ENCODE data around the gene PNPLA6. TPM values are rescaled to one million over a fixed set of nuclear protein-coding genes. Genes with fewer than 3 reads are reported as not detected.
A peak's percentile ranks its signal among the peaks of the same experiment; 100 is the strongest.

Gene PNPLA6
- total and polyA plus RNA-seq, 2 of the 13 experiments (the other 11 are each of a cell fraction or from before 2014, with no cell fraction given): 24.9 to 28.2 TPM

DNA sequence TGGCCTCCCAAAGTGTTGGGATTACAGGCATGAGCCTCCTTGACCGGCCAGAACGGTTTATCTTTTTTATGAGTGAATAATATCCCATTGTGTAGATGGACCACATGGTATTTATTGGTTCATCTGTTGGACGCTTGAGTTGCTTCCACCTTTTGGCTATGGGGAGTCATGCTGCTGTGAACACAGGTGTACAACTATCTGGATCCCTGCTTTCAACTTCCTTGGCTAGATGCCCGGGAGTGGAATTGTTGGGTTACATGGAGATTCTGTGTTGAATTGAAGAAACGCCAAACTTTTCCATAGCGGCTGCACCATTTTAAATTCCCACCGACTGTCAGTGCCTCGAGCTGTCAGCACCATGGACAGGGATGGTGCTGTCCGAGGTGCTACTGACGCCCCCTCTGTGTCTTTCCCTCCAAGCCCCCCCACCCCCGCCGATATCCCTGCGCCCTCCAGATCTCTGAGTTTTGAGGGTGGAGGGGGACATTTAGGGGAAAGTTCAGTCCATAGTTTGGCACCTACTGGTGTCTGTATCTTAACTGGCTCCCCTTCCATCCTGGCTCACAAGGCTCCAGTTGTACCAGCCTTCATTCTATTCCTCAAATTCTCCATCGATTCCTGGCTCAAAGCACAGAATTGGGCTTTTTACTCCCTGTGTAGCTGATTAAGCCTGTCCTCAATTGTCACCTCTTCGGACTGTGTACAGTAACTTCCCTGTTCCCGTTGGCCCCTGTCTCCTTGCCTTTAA, 27.3 kb downstream of the PNPLA6 start (continued):
- TF ChIP-seq, protein P1, sequence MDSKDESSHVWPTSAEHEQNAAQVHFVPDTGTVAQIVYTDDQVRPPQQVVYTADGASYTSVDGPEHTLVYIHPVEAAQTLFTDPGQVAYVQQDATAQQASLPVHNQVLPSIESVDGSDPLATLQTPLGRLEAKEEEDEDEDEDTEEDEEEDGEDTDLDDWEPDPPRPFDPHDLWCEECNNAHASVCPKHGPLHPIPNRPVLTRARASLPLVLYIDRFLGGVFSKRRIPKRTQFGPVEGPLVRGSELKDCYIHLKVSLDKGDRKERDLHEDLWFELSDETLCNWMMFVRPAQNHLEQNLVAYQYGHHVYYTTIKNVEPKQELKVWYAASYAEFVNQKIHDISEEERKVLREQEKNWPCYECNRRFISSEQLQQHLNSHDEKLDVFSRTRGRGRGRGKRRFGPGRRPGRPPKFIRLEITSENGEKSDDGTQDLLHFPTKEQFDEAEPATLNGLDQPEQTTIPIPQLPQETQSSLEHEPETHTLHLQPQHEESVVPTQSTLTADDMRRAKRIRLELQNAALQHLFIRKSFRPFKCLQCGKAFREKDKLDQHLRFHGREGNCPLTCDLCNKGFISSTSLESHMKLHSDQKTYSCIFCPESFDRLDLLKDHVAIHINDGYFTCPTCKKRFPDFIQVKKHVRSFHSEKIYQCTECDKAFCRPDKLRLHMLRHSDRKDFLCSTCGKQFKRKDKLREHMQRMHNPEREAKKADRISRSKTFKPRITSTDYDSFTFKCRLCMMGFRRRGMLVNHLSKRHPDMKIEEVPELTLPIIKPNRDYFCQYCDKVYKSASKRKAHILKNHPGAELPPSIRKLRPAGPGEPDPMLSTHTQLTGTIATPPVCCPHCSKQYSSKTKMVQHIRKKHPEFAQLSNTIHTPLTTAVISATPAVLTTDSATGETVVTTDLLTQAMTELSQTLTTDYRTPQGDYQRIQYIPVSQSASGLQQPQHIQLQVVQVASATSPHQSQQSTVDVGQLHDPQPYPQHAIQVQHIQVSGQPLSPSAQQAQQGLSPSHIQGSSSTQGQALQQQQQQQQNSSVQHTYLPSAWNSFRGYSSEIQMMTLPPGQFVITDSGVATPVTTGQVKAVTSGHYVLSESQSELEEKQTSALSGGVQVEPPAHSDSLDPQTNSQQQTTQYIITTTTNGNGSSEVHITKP (CRISPR knock-in tag; IDR thresholded peaks at IDR 0.05; ENCODE audit: low read depth): peak; percentile 91
- TF ChIP-seq RAD21 (CRISPR knock-in tag; IDR thresholded peaks at IDR 0.05): no peak
- peak; percentile 95; the same call in 1 of the 2 replicates for TF ChIP-seq TOE1 (CRISPR knock-in tag; IDR thresholded peaks at IDR 0.05)
- TF ChIP-seq, protein P2, sequence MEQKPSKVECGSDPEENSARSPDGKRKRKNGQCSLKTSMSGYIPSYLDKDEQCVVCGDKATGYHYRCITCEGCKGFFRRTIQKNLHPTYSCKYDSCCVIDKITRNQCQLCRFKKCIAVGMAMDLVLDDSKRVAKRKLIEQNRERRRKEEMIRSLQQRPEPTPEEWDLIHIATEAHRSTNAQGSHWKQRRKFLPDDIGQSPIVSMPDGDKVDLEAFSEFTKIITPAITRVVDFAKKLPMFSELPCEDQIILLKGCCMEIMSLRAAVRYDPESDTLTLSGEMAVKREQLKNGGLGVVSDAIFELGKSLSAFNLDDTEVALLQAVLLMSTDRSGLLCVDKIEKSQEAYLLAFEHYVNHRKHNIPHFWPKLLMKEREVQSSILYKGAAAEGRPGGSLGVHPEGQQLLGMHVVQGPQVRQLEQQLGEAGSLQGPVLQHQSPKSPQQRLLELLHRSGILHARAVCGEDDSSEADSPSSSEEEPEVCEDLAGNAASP (CRISPR knock-in tag; IDR thresholded peaks at IDR 0.05; ENCODE audit: borderline replicate concordance): peak; percentile 94
- TF ChIP-seq NFIB (CRISPR knock-in tag; IDR thresholded peaks at IDR 0.05; ENCODE audit: borderline replicate concordance): no peak
- peak; percentile 70; the same call in 1 of the 2 replicates for TF ChIP-seq NCOA1 (CRISPR knock-in tag; IDR thresholded peaks at IDR 0.05)
- TF ChIP-seq, protein P3, sequence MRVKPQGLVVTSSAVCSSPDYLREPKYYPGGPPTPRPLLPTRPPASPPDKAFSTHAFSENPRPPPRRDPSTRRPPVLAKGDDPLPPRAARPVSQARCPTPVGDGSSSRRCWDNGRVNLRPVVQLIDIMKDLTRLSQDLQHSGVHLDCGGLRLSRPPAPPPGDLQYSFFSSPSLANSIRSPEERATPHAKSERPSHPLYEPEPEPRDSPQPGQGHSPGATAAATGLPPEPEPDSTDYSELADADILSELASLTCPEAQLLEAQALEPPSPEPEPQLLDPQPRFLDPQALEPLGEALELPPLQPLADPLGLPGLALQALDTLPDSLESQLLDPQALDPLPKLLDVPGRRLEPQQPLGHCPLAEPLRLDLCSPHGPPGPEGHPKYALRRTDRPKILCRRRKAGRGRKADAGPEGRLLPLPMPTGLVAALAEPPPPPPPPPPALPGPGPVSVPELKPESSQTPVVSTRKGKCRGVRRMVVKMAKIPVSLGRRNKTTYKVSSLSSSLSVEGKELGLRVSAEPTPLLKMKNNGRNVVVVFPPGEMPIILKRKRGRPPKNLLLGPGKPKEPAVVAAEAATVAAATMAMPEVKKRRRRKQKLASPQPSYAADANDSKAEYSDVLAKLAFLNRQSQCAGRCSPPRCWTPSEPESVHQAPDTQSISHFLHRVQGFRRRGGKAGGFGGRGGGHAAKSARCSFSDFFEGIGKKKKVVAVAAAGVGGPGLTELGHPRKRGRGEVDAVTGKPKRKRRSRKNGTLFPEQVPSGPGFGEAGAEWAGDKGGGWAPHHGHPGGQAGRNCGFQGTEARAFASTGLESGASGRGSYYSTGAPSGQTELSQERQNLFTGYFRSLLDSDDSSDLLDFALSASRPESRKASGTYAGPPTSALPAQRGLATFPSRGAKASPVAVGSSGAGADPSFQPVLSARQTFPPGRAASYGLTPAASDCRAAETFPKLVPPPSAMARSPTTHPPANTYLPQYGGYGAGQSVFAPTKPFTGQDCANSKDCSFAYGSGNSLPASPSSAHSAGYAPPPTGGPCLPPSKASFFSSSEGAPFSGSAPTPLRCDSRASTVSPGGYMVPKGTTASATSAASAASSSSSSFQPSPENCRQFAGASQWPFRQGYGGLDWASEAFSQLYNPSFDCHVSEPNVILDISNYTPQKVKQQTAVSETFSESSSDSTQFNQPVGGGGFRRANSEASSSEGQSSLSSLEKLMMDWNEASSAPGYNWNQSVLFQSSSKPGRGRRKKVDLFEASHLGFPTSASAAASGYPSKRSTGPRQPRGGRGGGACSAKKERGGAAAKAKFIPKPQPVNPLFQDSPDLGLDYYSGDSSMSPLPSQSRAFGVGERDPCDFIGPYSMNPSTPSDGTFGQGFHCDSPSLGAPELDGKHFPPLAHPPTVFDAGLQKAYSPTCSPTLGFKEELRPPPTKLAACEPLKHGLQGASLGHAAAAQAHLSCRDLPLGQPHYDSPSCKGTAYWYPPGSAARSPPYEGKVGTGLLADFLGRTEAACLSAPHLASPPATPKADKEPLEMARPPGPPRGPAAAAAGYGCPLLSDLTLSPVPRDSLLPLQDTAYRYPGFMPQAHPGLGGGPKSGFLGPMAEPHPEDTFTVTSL (CRISPR knock-in tag; IDR thresholded peaks at IDR 0.05; ENCODE audit: borderline replicate concordance): peak; percentile 54; the same call in 1 of the 2 replicates
- TF ChIP-seq, protein P4, sequence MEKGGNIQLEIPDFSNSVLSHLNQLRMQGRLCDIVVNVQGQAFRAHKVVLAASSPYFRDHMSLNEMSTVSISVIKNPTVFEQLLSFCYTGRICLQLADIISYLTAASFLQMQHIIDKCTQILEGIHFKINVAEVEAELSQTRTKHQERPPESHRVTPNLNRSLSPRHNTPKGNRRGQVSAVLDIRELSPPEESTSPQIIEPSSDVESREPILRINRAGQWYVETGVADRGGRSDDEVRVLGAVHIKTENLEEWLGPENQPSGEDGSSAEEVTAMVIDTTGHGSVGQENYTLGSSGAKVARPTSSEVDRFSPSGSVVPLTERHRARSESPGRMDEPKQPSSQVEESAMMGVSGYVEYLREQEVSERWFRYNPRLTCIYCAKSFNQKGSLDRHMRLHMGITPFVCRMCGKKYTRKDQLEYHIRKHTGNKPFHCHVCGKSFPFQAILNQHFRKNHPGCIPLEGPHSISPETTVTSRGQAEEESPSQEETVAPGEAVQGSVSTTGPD (CRISPR knock-in tag; IDR thresholded peaks at IDR 0.05): peak; percentile 84; the same call in 1 of the 2 replicates
- TF ChIP-seq KLF9 (CRISPR knock-in tag; IDR thresholded peaks at IDR 0.05; ENCODE audit: low read depth): peak; percentile 90; the same call in 1 of the 2 replicates
- TF ChIP-seq MIER2 (CRISPR knock-in tag; IDR thresholded peaks at IDR 0.05): peak; percentile 98
- TF ChIP-seq PHF8 (CRISPR knock-in tag; IDR thresholded peaks at IDR 0.05): 0 out of 2 replicates have a peak, but pooled peaks have one; percentile 22
- peak; percentile 96; the same call in 1 of the 2 replicates for TF ChIP-seq IRX3 (CRISPR knock-in tag; IDR thresholded peaks at IDR 0.05; ENCODE audit: borderline replicate concordance, low read depth)
- TF ChIP-seq MED8 (CRISPR knock-in tag; IDR thresholded peaks at IDR 0.05; ENCODE audit: insufficient replicate concordance): no peak
- TF ChIP-seq, protein P5, sequence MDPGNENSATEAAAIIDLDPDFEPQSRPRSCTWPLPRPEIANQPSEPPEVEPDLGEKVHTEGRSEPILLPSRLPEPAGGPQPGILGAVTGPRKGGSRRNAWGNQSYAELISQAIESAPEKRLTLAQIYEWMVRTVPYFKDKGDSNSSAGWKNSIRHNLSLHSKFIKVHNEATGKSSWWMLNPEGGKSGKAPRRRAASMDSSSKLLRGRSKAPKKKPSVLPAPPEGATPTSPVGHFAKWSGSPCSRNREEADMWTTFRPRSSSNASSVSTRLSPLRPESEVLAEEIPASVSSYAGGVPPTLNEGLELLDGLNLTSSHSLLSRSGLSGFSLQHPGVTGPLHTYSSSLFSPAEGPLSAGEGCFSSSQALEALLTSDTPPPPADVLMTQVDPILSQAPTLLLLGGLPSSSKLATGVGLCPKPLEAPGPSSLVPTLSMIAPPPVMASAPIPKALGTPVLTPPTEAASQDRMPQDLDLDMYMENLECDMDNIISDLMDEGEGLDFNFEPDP (CRISPR knock-in tag; conservative IDR thresholded peaks at IDR 0.05): peak; percentile 99

Measured in HepG2 (cell line).